ENCODE measurements around the gene DNAH5.

DNAH5 gene

GRCh38 chr5:13833440-13833839 lies 111.0 kb downstream of the DNAH5 start:
- no peaks in the 10 kb centered on the region for H3K79me2 ChIP-seq (ENCODE audit: insufficient read depth, low read depth)
- no peak overlapping the region for H2AFZ ChIP-seq (ENCODE audit: low read depth)
- H4K20me1 ChIP-seq (ENCODE audit: insufficient read depth), result no peaks in the 10 kb centered on the region
- no peak overlapping the region for H3K27ac ChIP-seq
- H3K36me3 ChIP-seq (ENCODE audit: insufficient read depth), result no peaks in the 10 kb centered on the region
- no peak overlapping the region for H3K4me3 ChIP-seq (IDR thresholded peaks at IDR 0.05; ENCODE audit: insufficient read depth, low read depth, low read length)
- no peak overlapping the region for H3K9ac ChIP-seq
- H3K27me3 ChIP-seq (ENCODE audit: insufficient read depth, low read depth), result no peaks in the 10 kb centered on the region
- TF ChIP-seq CTCF (conservative IDR thresholded peaks at IDR 0.05; ENCODE audit: low read depth, low read length), result no peak
- H3K4me1 ChIP-seq (ENCODE audit: low read depth, poor library complexity, severe bottlenecking), result no peaks in the 10 kb centered on the region
- no peak overlapping the region for H3K4me2 ChIP-seq

- no peak overlapping the region for H3K4me2 ChIP-seq
- no peaks in the 10 kb centered on the region for H3K4me1 ChIP-seq (ENCODE audit: low read depth, poor library complexity, severe bottlenecking)
- H3K36me3 ChIP-seq (ENCODE audit: insufficient read depth), result no peaks in the 10 kb centered on the region
- no peak overlapping the region for H3K9ac ChIP-seq
- H2AFZ ChIP-seq (ENCODE audit: low read depth), result no peak overlapping the region
- H3K27ac ChIP-seq, result no peak overlapping the region
- no peak overlapping the region for H3K4me3 ChIP-seq (IDR thresholded peaks at IDR 0.05; ENCODE audit: insufficient read depth, low read depth, low read length)
- no peaks in the 10 kb centered on the region for H4K20me1 ChIP-seq (ENCODE audit: insufficient read depth)
- TF ChIP-seq CTCF (conservative IDR thresholded peaks at IDR 0.05; ENCODE audit: low read depth, low read length), result no peak
- no peaks in the 10 kb centered on the region for H3K79me2 ChIP-seq (ENCODE audit: insufficient read depth, low read depth)
- no peaks in the 10 kb centered on the region for H3K27me3 ChIP-seq (ENCODE audit: insufficient read depth, low read depth)
Measured at GRCh38 chr5:13831351-13831750, 113.1 kb downstream of the DNAH5 start.

- Histone ChIP-seq H3K9ac (no peak overlapping the region), H3K4me1 (ENCODE audit: low read depth, poor library complexity, severe bottlenecking) (no peaks in the 10 kb centered on the region), H3K4me2 (no peak overlapping the region), H3K4me3 (IDR thresholded peaks at IDR 0.05; ENCODE audit: insufficient read depth, low read depth, low read length) (no peak overlapping the region), H3K79me2 (ENCODE audit: insufficient read depth, low read depth) (no peaks in the 10 kb centered on the region), H4K20me1 (ENCODE audit: insufficient read depth) (no peaks in the 10 kb centered on the region), H2AFZ (ENCODE audit: low read depth) (no peak overlapping the region), H3K27ac (no peak overlapping the region), H3K36me3 (ENCODE audit: insufficient read depth) (no peaks in the 10 kb centered on the region), H3K27me3 (ENCODE audit: insufficient read depth, low read depth) (no peaks in the 10 kb centered on the region)
- no peak for TF ChIP-seq CTCF (conservative IDR thresholded peaks at IDR 0.05; ENCODE audit: low read depth, low read length)
Measured at GRCh38 chr5:13830536-13830935, 114.0 kb downstream of the DNAH5 start.

- Histone ChIP-seq H4K20me1 (ENCODE audit: insufficient read depth) (no peaks in the 10 kb centered on the region), H3K27me3 (ENCODE audit: insufficient read depth, low read depth) (no peaks in the 10 kb centered on the region), H3K4me1 (ENCODE audit: low read depth, poor library complexity, severe bottlenecking) (no peaks in the 10 kb centered on the region), H3K27ac (no peak overlapping the region), H2AFZ (ENCODE audit: low read depth) (no peak overlapping the region), H3K36me3 (ENCODE audit: insufficient read depth) (no peaks in the 10 kb centered on the region), H3K79me2 (ENCODE audit: insufficient read depth, low read depth) (no peaks in the 10 kb centered on the region), H3K4me2 (no peak overlapping the region), H3K4me3 (IDR thresholded peaks at IDR 0.05; ENCODE audit: insufficient read depth, low read depth, low read length) (no peak overlapping the region), H3K9ac (no peak overlapping the region)
- TF ChIP-seq CTCF (conservative IDR thresholded peaks at IDR 0.05; ENCODE audit: low read depth, low read length), result no peak
Measured at GRCh38 chr5:13821366-13821765, 123.1 kb downstream of the DNAH5 start.

- no peaks in the 10 kb centered on the region for H3K27me3 ChIP-seq (ENCODE audit: insufficient read depth, low read depth)
Measured at GRCh38 chr5:13816126-13816525, 128.4 kb downstream of the DNAH5 start.

More at GRCh38 chr5:13816126-13816525, 128.4 kb downstream of the DNAH5 start:
- Histone ChIP-seq H3K9ac (no peak overlapping the region), H3K36me3 (ENCODE audit: insufficient read depth) (no peaks in the 10 kb centered on the region), H3K79me2 (ENCODE audit: insufficient read depth, low read depth) (no peaks in the 10 kb centered on the region), H2AFZ (ENCODE audit: low read depth) (no peak overlapping the region), H3K4me1 (ENCODE audit: low read depth, poor library complexity, severe bottlenecking) (no peaks in the 10 kb centered on the region), H3K27ac (no peak overlapping the region), H3K4me3 (IDR thresholded peaks at IDR 0.05; ENCODE audit: insufficient read depth, low read depth, low read length) (no peak overlapping the region), H4K20me1 (ENCODE audit: insufficient read depth) (no peaks in the 10 kb centered on the region), H3K4me2 (no peak overlapping the region)
- TF ChIP-seq CTCF (conservative IDR thresholded peaks at IDR 0.05; ENCODE audit: low read depth, low read length), result no peak
